PC-9 (cell line): ENCODE data around the gene AKAP7.

ENCODE experiments used
- CTCF ChIP-seq: fragments of 200-600 bp; sonication (generic); conservative IDR thresholded peaks from 2 replicates; pipeline ENCODE4 v1.6.1; 2017; ENCODE audit warnings: mixed run types, antibody characterized with exemption, mild to moderate bottlenecking, moderate library complexity
- EZH2 ChIP-seq: fragments of 200-600 bp; sonication (generic); IDR thresholded peaks from 2 replicates; pipeline ENCODE4 v1.8.0; 2017; ENCODE audit warnings: antibody characterized with exemption, low read depth

- no peak for TF ChIP-seq CTCF
- no peak for TF ChIP-seq EZH2
These were observed 134.5 kb downstream of the AKAP7 start for GRCh38 chr6:131269565-131270391.
